HepG2 (cell line): ENCODE measurements around the gene PRR11. TPM values are rescaled to one million over a fixed set of nuclear protein-coding genes. Genes with fewer than 3 reads are reported as not detected.

ENCODE experiments used
- ATAC-seq: fragments of 200-7000 bp; cut with Tn5 transposase; 3 replicates; pipeline ENCODE4 v1.9.1; 2020; ENCODE audit warnings: mild to moderate bottlenecking, moderate library complexity
- BruUV-seq: library from RNA; stranded (reverse); fragments of 400-500 nt; replicated peaks from 2 replicates; lab custom pipeline; 2021; lab: Mats Ljungman, UMichigan
- CTCF ChIA-PET: fragments of 300-600 bp; formaldehyde crosslinking; extraction: SDS; loops from one replicate; lab custom pipeline; 2021; ENCODE audit warnings: low total read pairs, inconsistent platforms, low intra/inter-chr PET ratio; lab: Yijun Ruan, JAX
- POLR2A ChIA-PET: fragments of 350-600 bp; sonication (Branson Sonifier 250); formaldehyde crosslinking; loops from one replicate; lab custom pipeline; 2020; ENCODE audit warnings: antibody characterized with exemption, inconsistent platforms; lab: Yijun Ruan, JAX
- DNase-seq: peaks from one replicate; pipeline ENCODE4 v3.0.0-alpha.2; 2015; ENCODE audit warnings: low spot score
- FAIRE-seq: peaks from 3 replicates; lab custom pipeline; 2011; peaks lifted over from hg19 to GRCh38; lab: Jason Lieb, UNC
- H2AFZ ChIP-seq: one replicate; pipeline ENCODE4 v1.6.1; 2011; ENCODE audit warnings: low read length, inconsistent platforms
- H3K27ac ChIP-seq: fragments of 300-600 bp; 3 replicates; pipeline ENCODE4 v1.8.0; 2011; ENCODE audit warnings: mixed run types, mild to moderate bottlenecking, mixed read lengths, low read length, inconsistent platforms; ENCODE audit not compliant: insufficient read depth; ENCODE audit errors: extremely low read length
- H3K27me3 ChIP-seq, 2 experiments: fragments of 200-600 bp in 1 of 2; 2 replicates in 1 of 2; 3 replicates in 1 of 2; pipeline versions ENCODE4 v1.6.0 to v1.8.0; 2011; ENCODE audit warnings: low read length in 2 of 2, mild to moderate bottlenecking in 2 of 2, moderate library complexity in 2 of 2, inconsistent platforms in 1 of 2; ENCODE audit not compliant: insufficient read depth in 2 of 2, control insufficient read depth in 1 of 2
- H3K36me3 ChIP-seq, 2 experiments: fragments of 200-600 bp in 1 of 2; replicated peaks in 1 of 2; 2 replicates in 1 of 2; 3 replicates in 1 of 2; pipeline versions ENCODE4 v1.5.1 to v1.8.0; 2011; ENCODE audit warnings: low read length in 2 of 2, inconsistent platforms in 1 of 2; ENCODE audit not compliant: insufficient read depth in 2 of 2, control insufficient read depth in 1 of 2
- H3K4me1 ChIP-seq: 2 replicates; pipeline ENCODE4 v1.5.1; 2012; ENCODE audit warnings: low read length, inconsistent platforms; ENCODE audit not compliant: insufficient read depth
- H3K4me2 ChIP-seq: 2 replicates; pipeline ENCODE4 v1.6.0; 2011; ENCODE audit warnings: low read depth, low read length, inconsistent platforms
- H3K4me3 ChIP-seq, 3 experiments: fragments of 200-600 bp in 1 of 3; sonication (generic), shearing (Covaris generic) in 1 of 3; replicated peaks in 1 of 3; 2 replicates each; pipeline ENCODE4 v1.5.1; 2011 to 2016; ENCODE audit warnings: low read length in 3 of 3, inconsistent platforms in 2 of 3, low read depth in 2 of 3, mild to moderate bottlenecking in 2 of 3, control low read depth in 1 of 3, mixed read lengths in 1 of 3; ENCODE audit not compliant: insufficient read depth in 1 of 3
- H3K79me2 ChIP-seq: one replicate; pipeline ENCODE4 v1.6.1; 2011; ENCODE audit warnings: low read length, inconsistent platforms; ENCODE audit not compliant: insufficient read depth
- H3K9ac ChIP-seq: 2 replicates; pipeline ENCODE4 v1.6.0; 2011; ENCODE audit warnings: mild to moderate bottlenecking, low read depth, low read length, inconsistent platforms; ENCODE audit not compliant: insufficient read depth
- H3K9me3 ChIP-seq: 2 replicates; pipeline ENCODE4 v1.5.1; 2012; ENCODE audit warnings: mild to moderate bottlenecking, low read length
- H4K20me1 ChIP-seq: 2 replicates; pipeline ENCODE4 v1.6.0; 2011; ENCODE audit warnings: inconsistent platforms, mild to moderate bottlenecking, low read length, moderate library complexity; ENCODE audit not compliant: insufficient read depth
- HHEX ChIP-seq: IDR thresholded peaks from 2 replicates; pipeline ENCODE4 v1.6.1; 2016; ENCODE audit warnings: control low read depth
- HOXA5 ChIP-seq: sonication (generic); formaldehyde crosslinking; IDR thresholded peaks from 2 replicates; pipeline ENCODE4 v1.4.0; 2020; ENCODE audit warnings: missing genetic modification reagents
- MLX ChIP-seq: IDR thresholded peaks from 2 replicates; pipeline ENCODE4 v1.6.1; 2016
- NRL ChIP-seq: sonication (generic); formaldehyde crosslinking; IDR thresholded peaks from 2 replicates; pipeline ENCODE4 v1.5.0; 2020; ENCODE audit warnings: missing genetic modification reagents, mild to moderate bottlenecking, moderate library complexity, borderline replicate concordance
- ZFY ChIP-seq: sonication (generic); formaldehyde crosslinking; IDR thresholded peaks from 2 replicates; pipeline ENCODE4 v1.4.0; 2020; ENCODE audit warnings: missing genetic modification reagents
- ZMYM3 ChIP-seq: sonication (generic); formaldehyde crosslinking; IDR thresholded peaks from 2 replicates; pipeline ENCODE4 v1.5.1; 2020; ENCODE audit warnings: mild to moderate bottlenecking, missing genetic modification reagents
- ZNF383 ChIP-seq: sonication (generic); formaldehyde crosslinking; IDR thresholded peaks from 2 replicates; pipeline ENCODE4 v1.4.0; 2020; ENCODE audit warnings: missing genetic modification reagents, mild to moderate bottlenecking, borderline replicate concordance
- ZNF460 ChIP-seq: sonication (generic); formaldehyde crosslinking; IDR thresholded peaks from 2 replicates; pipeline ENCODE4 v1.5.1; 2020; ENCODE audit warnings: missing genetic modification reagents, mild to moderate bottlenecking, borderline replicate concordance
- ZNF672 ChIP-seq: sonication (generic); formaldehyde crosslinking; IDR thresholded peaks from 2 replicates; pipeline ENCODE4 v1.8.1; 2022; ENCODE audit warnings: missing genetic modification reagents
- ZNF703 ChIP-seq: sonication (generic); formaldehyde crosslinking; IDR thresholded peaks from 2 replicates; pipeline ENCODE4 v1.5.1; 2020; ENCODE audit warnings: missing genetic modification reagents, mild to moderate bottlenecking, moderate library complexity, borderline replicate concordance
- WGBS: methylation state at CpG from one replicate; pipeline ENCODE4 v1.1.6; 2017; ENCODE audit warnings: low lambda C conversion rate; 5-methylcytosine and 5-hydroxymethylcytosine counted together
- in situ Hi-C: cut with HindIII; loops from 2 replicates; pipeline ENCODE4 v1.10.0; 2017; ENCODE audit warnings: low pct_unique_long_range_greater_than_20kb; ENCODE audit not compliant: extremely low pct_ligation_motif_present
- intact Hi-C: fragments of 100-400 bp; cut with micrococcal nuclease; formaldehyde crosslinking; loops from one replicate; pipeline ENCODE4 v1.10.0; 2022; ENCODE audit not compliant: unreplicated experiment
- polyA plus RNA-seq, 8 experiments: library from polyadenylated mRNA; depleted of rRNA in 3 of 8; stranded (reverse) in 7 of 8; unstranded in 1 of 8; fragments of >200 nt; fragmentation: Illumina TruSeq in 4 of 8; extraction: Trizol in 4 of 8; gene quantifications; 2 replicates each; pipeline versions ENCODE4 v1.2.1 to v1.2.3, GENCODE V29; 2011 to 2016; ENCODE audit warnings: low read depth in 4 of 8, missing spikeins in 1 of 8, mixed read lengths in 1 of 8; ENCODE audit not compliant: insufficient read depth in 1 of 8
- total RNA-seq, 5 experiments: library from RNA; depleted of rRNA; stranded (reverse); fragments of >200 nt; fragmentation: Illumina TruSeq; extraction: Trizol; gene quantifications; 2 replicates each; pipeline ENCODE4 v1.2.3, GENCODE V29; 2016; ENCODE audit warnings: low read depth in 1 of 5
- TF ChIP-seq, protein P1 (sequence below): IDR thresholded peaks from 2 replicates; pipeline ENCODE4 v1.6.1; 2016; ENCODE audit warnings: mild to moderate bottlenecking
- TF ChIP-seq, protein P2 (sequence below): sonication (generic); formaldehyde crosslinking; IDR thresholded peaks from 2 replicates; pipeline ENCODE4 v1.4.0; 2020; ENCODE audit warnings: missing genetic modification reagents
- TF ChIP-seq, protein P3 (sequence below): sonication (generic); formaldehyde crosslinking; IDR thresholded peaks from 2 replicates; pipeline ENCODE4 v1.8.1; 2023; ENCODE audit warnings: mild to moderate bottlenecking, missing genetic modification reagents
- TF ChIP-seq, protein P4 (sequence below), 2 experiments: IDR thresholded peaks; 2 replicates each; pipeline ENCODE4 v1.6.1; 2011 to 2012; ENCODE audit warnings: low read length in 2 of 2, borderline replicate concordance in 1 of 2, low read depth in 1 of 2, mild to moderate bottlenecking in 1 of 2, moderate library complexity in 1 of 2
- TF ChIP-seq, protein P5 (sequence below): fragments of 450-650 bp; IDR thresholded peaks from 2 replicates; pipeline ENCODE4 v1.6.1; 2016

PRR11 gene
- total and polyA plus RNA-seq, 2 of the 13 experiments (the other 11 are each of a cell fraction or from before 2014, with no cell fraction given): 35.7 to 39.2 TPM

DNA sequence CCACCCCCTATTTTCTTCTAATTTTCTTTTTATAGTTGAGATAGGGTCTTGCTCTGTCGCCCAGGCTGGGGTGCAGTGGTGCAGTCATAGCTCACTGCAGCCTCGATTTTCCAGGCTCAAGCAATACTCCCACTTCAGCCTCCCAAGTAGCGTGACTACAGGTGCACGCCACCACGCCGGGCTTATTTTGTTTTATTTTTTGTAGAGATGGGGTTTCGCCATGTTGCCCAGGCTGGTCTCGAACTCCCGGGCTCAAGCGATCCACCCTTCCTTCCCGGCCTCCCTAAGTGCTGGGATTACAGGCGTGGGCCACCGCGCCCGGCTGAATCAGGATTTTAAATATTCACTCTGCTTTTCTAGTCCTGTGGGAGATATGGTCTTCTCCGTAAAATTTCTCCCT lies 63.8 kb downstream of the PRR11 start:
- Histone ChIP-seq H2AFZ (peak overlapping the region; percentile 92), H3K27ac (peak overlapping the region; percentile 65), H3K9ac (peak overlapping the region; percentile 70), H3K4me1 (peaks cover 24% of the 10 kb centered on the region), H3K9me3 (no peaks in the 10 kb centered on the region), H3K79me2 (no peaks in the 10 kb centered on the region), H3K36me3 (peaks cover 0 to 6% of the 10 kb centered on the region in 2 experiments; a peak in 1 of 5 replicates), H4K20me1 (no peaks in the 10 kb centered on the region), H3K4me2 (peak overlapping the region; percentile 91), H3K4me3 (peak overlapping the region; percentile 77 to 96 (median 87)), H3K27me3 (peaks cover 0 to 4% of the 10 kb centered on the region in 2 experiments; a peak in 1 of 5 replicates)
- ATAC-seq: no peak
- intact Hi-C loops: no loop called here
- no TSS peak for BruUV-seq
- 81% methylated on average over 16 of the region's 16 CpGs for WGBS
- FAIRE-seq: no peak
- in situ Hi-C loops: no loop called here
- POLR2A ChIA-PET: interaction anchor here (0.7 to 3.6 kb wide), 3 partner anchors 9 to 96 kb away, joined by 3 to 44 read pairs (median 5); partner anchors contain the start of genes PRR11, SKA2 and SMG8
- DNase-seq: no peak
- CTCF ChIA-PET: no interaction called here
- TF ChIP-seq MLX (CRISPR knock-in tag): no peak
- TF ChIP-seq ZMYM3 (CRISPR knock-in tag): peak; percentile 58; the same call in 1 of the 2 replicates
- TF ChIP-seq HHEX: no peak
- TF ChIP-seq, protein P1, sequence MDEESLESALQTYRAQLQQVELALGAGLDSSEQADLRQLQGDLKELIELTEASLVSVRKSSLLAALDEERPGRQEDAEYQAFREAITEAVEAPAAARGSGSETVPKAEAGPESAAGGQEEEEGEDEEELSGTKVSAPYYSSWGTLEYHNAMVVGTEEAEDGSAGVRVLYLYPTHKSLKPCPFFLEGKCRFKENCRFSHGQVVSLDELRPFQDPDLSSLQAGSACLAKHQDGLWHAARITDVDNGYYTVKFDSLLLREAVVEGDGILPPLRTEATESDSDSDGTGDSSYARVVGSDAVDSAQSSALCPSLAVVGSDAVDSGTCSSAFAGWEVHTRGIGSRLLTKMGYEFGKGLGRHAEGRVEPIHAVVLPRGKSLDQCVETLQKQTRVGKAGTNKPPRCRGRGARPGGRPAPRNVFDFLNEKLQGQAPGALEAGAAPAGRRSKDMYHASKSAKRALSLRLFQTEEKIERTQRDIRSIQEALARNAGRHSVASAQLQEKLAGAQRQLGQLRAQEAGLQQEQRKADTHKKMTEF: no peak
- TF ChIP-seq ZNF383 (CRISPR knock-in tag): peak; percentile 52; the same call in 1 of the 2 replicates
- TF ChIP-seq ZNF460 (CRISPR knock-in tag): peak; percentile 39; the same call in 1 of the 2 replicates
- no peak for TF ChIP-seq ZNF672 (CRISPR knock-in tag)
- TF ChIP-seq, protein P2, sequence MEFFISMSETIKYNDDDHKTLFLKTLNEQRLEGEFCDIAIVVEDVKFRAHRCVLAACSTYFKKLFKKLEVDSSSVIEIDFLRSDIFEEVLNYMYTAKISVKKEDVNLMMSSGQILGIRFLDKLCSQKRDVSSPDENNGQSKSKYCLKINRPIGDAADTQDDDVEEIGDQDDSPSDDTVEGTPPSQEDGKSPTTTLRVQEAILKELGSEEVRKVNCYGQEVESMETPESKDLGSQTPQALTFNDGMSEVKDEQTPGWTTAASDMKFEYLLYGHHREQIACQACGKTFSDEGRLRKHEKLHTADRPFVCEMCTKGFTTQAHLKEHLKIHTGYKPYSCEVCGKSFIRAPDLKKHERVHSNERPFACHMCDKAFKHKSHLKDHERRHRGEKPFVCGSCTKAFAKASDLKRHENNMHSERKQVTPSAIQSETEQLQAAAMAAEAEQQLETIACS (CRISPR knock-in tag): no peak
- TF ChIP-seq HOXA5 (CRISPR knock-in tag): 0 out of 2 replicates have a peak, but pooled peaks have one; percentile 37
- TF ChIP-seq NRL (CRISPR knock-in tag): 0 out of 2 replicates have a peak, but pooled peaks have one; percentile 25
- no peak for TF ChIP-seq ZFY
- TF ChIP-seq, protein P3, sequence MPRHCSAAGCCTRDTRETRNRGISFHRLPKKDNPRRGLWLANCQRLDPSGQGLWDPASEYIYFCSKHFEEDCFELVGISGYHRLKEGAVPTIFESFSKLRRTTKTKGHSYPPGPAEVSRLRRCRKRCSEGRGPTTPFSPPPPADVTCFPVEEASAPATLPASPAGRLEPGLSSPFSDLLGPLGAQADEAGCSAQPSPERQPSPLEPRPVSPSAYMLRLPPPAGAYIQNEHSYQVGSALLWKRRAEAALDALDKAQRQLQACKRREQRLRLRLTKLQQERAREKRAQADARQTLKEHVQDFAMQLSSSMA (CRISPR knock-in tag): 0 out of 2 replicates have a peak, but pooled peaks have one; percentile 50
- TF ChIP-seq ZNF703 (CRISPR knock-in tag): no peak
- TF ChIP-seq, protein P4, sequence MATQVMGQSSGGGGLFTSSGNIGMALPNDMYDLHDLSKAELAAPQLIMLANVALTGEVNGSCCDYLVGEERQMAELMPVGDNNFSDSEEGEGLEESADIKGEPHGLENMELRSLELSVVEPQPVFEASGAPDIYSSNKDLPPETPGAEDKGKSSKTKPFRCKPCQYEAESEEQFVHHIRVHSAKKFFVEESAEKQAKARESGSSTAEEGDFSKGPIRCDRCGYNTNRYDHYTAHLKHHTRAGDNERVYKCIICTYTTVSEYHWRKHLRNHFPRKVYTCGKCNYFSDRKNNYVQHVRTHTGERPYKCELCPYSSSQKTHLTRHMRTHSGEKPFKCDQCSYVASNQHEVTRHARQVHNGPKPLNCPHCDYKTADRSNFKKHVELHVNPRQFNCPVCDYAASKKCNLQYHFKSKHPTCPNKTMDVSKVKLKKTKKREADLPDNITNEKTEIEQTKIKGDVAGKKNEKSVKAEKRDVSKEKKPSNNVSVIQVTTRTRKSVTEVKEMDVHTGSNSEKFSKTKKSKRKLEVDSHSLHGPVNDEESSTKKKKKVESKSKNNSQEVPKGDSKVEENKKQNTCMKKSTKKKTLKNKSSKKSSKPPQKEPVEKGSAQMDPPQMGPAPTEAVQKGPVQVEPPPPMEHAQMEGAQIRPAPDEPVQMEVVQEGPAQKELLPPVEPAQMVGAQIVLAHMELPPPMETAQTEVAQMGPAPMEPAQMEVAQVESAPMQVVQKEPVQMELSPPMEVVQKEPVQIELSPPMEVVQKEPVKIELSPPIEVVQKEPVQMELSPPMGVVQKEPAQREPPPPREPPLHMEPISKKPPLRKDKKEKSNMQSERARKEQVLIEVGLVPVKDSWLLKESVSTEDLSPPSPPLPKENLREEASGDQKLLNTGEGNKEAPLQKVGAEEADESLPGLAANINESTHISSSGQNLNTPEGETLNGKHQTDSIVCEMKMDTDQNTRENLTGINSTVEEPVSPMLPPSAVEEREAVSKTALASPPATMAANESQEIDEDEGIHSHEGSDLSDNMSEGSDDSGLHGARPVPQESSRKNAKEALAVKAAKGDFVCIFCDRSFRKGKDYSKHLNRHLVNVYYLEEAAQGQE (IDR thresholded peaks at IDR 0.05; ENCODE audit: borderline replicate concordance in 1 of 2, low read depth in 1 of 2, low read length in 2 of 2): no peak
- TF ChIP-seq, protein P5, sequence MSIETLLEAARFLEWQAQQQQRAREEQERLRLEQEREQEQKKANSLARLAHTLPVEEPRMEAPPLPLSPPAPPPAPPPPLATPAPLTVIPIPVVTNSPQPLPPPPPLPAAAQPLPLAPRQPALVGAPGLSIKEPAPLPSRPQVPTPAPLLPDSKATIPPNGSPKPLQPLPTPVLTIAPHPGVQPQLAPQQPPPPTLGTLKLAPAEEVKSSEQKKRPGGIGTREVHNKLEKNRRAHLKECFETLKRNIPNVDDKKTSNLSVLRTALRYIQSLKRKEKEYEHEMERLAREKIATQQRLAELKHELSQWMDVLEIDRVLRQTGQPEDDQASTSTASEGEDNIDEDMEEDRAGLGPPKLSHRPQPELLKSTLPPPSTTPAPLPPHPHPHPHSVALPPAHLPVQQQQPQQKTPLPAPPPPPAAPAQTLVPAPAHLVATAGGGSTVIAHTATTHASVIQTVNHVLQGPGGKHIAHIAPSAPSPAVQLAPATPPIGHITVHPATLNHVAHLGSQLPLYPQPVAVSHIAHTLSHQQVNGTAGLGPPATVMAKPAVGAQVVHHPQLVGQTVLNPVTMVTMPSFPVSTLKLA: no peak
